Measurements from ENCODE around the gene ZBTB45.
"Not testable (repeated sequence)": the region's sequence is repeated elsewhere in the genome, so short reads cannot be mapped to it uniquely, and the experiment has no call there.

ZBTB45 gene

DNA sequence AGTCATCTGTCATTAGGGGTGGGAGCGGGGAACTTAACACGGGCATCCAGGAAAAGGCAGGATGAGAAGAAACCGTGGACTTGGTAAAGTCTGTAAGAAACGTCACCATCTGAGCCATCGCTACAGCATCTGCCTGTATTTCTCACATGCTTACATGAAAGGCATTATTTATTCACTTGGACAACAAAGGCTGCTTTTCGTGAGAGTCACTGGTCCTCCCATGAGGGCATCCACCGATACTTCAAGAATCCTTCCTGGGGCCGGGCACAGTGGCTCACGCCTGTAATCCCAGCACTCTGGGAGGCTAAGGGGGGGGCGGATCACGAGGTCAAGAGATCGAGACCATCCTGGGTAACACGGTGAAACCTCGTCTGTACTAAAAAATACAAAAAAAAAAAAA lies 27.3 kb downstream of the ZBTB45 start:
- Histone ChIP-seq H3K27me3 (ENCODE audit: control insufficient read depth, insufficient read depth, low read length) (no peaks in the 10 kb centered on the region), H3K4me3 (ENCODE audit: low read depth, low read length) (no peak overlapping the region)

DNA sequence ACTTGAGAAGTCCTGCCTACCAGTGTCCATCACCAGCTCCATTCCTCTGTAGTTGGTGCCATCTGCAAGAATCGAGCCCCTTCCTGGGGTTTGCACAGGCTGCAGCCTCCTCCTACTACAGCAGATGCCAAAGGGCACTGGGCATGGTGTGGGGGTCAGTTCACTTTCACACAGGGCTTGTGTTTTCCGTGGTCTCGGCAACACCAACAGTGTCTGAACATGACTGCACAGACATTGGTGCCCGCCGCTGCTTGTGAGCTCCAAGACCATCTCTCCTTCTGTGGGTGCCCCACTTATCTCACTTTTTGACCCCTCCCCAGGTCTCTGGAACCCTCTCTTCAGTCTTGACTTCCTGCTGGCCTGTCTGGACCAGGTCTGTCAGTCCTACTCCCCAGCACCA lies 28.2 kb downstream of the ZBTB45 start:
- Histone ChIP-seq H3K27me3 (ENCODE audit: control insufficient read depth, insufficient read depth, low read length) (no peaks in the 10 kb centered on the region), H3K4me3 (ENCODE audit: low read depth, low read length) (no peak overlapping the region), H3K27ac (ENCODE audit: low read depth, low read length) (no peak overlapping the region), H3K9ac (ENCODE audit: low read depth, low read length) (no peak overlapping the region), H3K9me3 (ENCODE audit: control insufficient read depth, insufficient read depth, low read length) (no peaks in the 10 kb centered on the region), H3K4me1 (ENCODE audit: control insufficient read depth, insufficient read depth, low read length) (no peaks in the 10 kb centered on the region), H3K36me3 (ENCODE audit: control insufficient read depth, insufficient read depth, low read length) (no peaks in the 10 kb centered on the region)

More for the DNA sequence above, 27.3 kb downstream of the ZBTB45 start:
- Histone ChIP-seq H3K4me1 (ENCODE audit: control insufficient read depth, insufficient read depth, low read length) (no peaks in the 10 kb centered on the region), H3K27ac (ENCODE audit: low read depth, low read length) (no peak overlapping the region), H3K9me3 (ENCODE audit: control insufficient read depth, insufficient read depth, low read length) (no peaks in the 10 kb centered on the region), H3K36me3 (ENCODE audit: control insufficient read depth, insufficient read depth, low read length) (no peaks in the 10 kb centered on the region), H3K9ac (ENCODE audit: low read depth, low read length) (no peak overlapping the region; the same call in 1 of the 2 replicates)

DNA sequence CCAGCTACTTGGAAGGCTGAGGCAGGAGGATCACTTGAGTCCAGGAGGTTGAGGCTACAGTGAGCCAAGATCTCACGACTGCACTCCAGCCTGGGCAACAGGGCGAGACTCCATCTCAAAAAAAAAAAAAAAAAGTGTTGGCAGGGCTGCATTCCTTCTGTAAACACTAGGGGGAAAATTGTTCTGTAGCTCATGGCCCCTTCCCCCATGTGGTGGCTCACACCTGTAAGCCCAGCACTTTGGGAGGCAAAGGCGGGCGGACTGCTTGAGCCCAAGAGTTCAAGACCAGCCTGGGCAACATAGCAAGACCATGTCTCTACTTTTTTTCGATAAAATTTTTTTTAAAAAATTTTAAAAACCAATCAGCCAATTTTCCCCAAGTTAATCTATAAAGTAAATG lies 35.3 kb downstream of the ZBTB45 start:
- H3K4me1 ChIP-seq (ENCODE audit: control insufficient read depth, insufficient read depth, low read length); H3K9ac ChIP-seq (ENCODE audit: low read depth, low read length); H3K27ac ChIP-seq (ENCODE audit: low read depth, low read length); H3K27me3 ChIP-seq (ENCODE audit: control insufficient read depth, insufficient read depth, low read length); H3K4me3 ChIP-seq (ENCODE audit: low read depth, low read length); H3K36me3 ChIP-seq (ENCODE audit: control insufficient read depth, insufficient read depth, low read length); H3K9me3 ChIP-seq (ENCODE audit: control insufficient read depth, insufficient read depth, low read length): not testable (repeated sequence)

DNA sequence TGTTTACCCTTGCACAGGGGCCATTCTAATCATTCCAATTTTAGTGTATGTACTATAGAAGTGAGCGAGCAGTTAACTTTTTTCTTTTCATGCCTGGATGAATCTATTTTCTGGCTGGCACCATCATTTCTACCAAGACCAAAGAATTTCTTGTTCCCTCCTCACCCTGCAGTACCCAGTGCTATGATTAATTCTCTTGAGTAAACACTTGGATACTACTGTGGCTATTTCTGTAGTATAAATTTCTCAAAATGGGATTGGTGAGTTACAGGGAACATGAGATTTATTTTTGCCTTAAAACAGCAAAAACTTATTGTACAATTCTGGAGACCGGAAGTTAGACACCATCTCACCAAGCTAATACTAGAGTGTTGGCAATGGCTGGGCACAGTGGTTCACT lies 35.8 kb downstream of the ZBTB45 start:
- Histone ChIP-seq H3K4me1 (ENCODE audit: control insufficient read depth, insufficient read depth, low read length) (no peaks in the 10 kb centered on the region), H3K36me3 (ENCODE audit: control insufficient read depth, insufficient read depth, low read length) (no peaks in the 10 kb centered on the region), H3K9me3 (ENCODE audit: control insufficient read depth, insufficient read depth, low read length) (no peaks in the 10 kb centered on the region), H3K27ac (ENCODE audit: low read depth, low read length) (no peak overlapping the region), H3K4me3 (ENCODE audit: low read depth, low read length) (no peak overlapping the region), H3K27me3 (ENCODE audit: control insufficient read depth, insufficient read depth, low read length) (no peaks in the 10 kb centered on the region), H3K9ac (ENCODE audit: low read depth, low read length) (no peak overlapping the region)

- no peaks in the 10 kb centered on the region for H3K36me3 ChIP-seq (ENCODE audit: control insufficient read depth, insufficient read depth, low read length)
- no peak overlapping the region for H3K4me3 ChIP-seq (ENCODE audit: low read depth, low read length)
- H3K9me3 ChIP-seq (ENCODE audit: control insufficient read depth, insufficient read depth, low read length) = no peaks in the 10 kb centered on the region
- no peaks in the 10 kb centered on the region for H3K4me1 ChIP-seq (ENCODE audit: control insufficient read depth, insufficient read depth, low read length)
- no peak overlapping the region for H3K9ac ChIP-seq (ENCODE audit: low read depth, low read length)
- H3K27me3 ChIP-seq (ENCODE audit: control insufficient read depth, insufficient read depth, low read length) = no peaks in the 10 kb centered on the region
- H3K27ac ChIP-seq (ENCODE audit: low read depth, low read length) = no peak overlapping the region
These were observed 37.2 kb downstream of the ZBTB45 start for GRCh38 chr19:58482372-58482771.

DNA sequence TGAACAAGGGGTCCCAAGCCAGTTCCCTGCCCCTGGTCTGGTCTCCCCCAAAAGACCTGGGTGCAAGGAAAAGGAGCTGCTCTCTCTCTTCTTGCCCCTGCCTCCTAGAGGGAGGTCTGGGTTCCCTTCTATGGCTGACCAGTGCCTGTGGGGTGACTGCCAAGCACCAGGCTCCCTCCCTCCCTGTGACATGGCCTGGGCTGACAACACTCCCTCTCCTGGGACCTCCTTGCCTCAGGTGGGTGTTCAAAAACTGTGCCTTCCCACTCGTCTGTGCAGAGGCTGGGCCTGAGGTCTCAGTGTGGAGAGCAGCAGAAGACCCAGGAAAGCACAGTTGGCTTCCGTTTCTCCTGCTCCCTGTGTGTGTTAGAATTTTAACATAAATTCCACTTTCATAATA lies 38.8 kb downstream of the ZBTB45 start:
- Histone ChIP-seq H3K27ac (ENCODE audit: low read depth, low read length) (no peak overlapping the region), H3K27me3 (ENCODE audit: control insufficient read depth, insufficient read depth, low read length) (no peaks in the 10 kb centered on the region), H3K36me3 (ENCODE audit: control insufficient read depth, insufficient read depth, low read length) (no peaks in the 10 kb centered on the region), H3K4me1 (ENCODE audit: control insufficient read depth, insufficient read depth, low read length) (peaks cover 4% of the 10 kb centered on the region; the same call in 1 of the 2 replicates), H3K4me3 (ENCODE audit: low read depth, low read length) (no peak overlapping the region), H3K9ac (ENCODE audit: low read depth, low read length) (no peak overlapping the region), H3K9me3 (ENCODE audit: control insufficient read depth, insufficient read depth, low read length) (no peaks in the 10 kb centered on the region)

- Histone ChIP-seq H3K9me3 (ENCODE audit: control insufficient read depth, insufficient read depth, low read length) (no peaks in the 10 kb centered on the region), H3K4me3 (ENCODE audit: low read depth, low read length) (no peak overlapping the region), H3K27me3 (ENCODE audit: control insufficient read depth, insufficient read depth, low read length) (no peaks in the 10 kb centered on the region), H3K9ac (ENCODE audit: low read depth, low read length) (no peak overlapping the region), H3K36me3 (ENCODE audit: control insufficient read depth, insufficient read depth, low read length) (no peaks in the 10 kb centered on the region), H3K4me1 (ENCODE audit: control insufficient read depth, insufficient read depth, low read length) (peaks cover 4% of the 10 kb centered on the region; the same call in 1 of the 2 replicates), H3K27ac (ENCODE audit: low read depth, low read length) (no peak overlapping the region)
These were observed 39.2 kb downstream of the ZBTB45 start for GRCh38 chr19:58480481-58480830.

- Histone ChIP-seq H3K27me3 (ENCODE audit: control insufficient read depth, insufficient read depth, low read length) (no peaks in the 10 kb centered on the region), H3K36me3 (ENCODE audit: control insufficient read depth, insufficient read depth, low read length) (no peaks in the 10 kb centered on the region), H3K9me3 (ENCODE audit: control insufficient read depth, insufficient read depth, low read length) (no peaks in the 10 kb centered on the region), H3K9ac (ENCODE audit: low read depth, low read length) (no peak overlapping the region), H3K27ac (ENCODE audit: low read depth, low read length) (no peak overlapping the region), H3K4me3 (ENCODE audit: low read depth, low read length) (no peak overlapping the region), H3K4me1 (ENCODE audit: control insufficient read depth, insufficient read depth, low read length) (peaks cover 4% of the 10 kb centered on the region; the same call in 1 of the 2 replicates)
These were observed 39.7 kb downstream of the ZBTB45 start for GRCh38 chr19:58479736-58480480.

DNA sequence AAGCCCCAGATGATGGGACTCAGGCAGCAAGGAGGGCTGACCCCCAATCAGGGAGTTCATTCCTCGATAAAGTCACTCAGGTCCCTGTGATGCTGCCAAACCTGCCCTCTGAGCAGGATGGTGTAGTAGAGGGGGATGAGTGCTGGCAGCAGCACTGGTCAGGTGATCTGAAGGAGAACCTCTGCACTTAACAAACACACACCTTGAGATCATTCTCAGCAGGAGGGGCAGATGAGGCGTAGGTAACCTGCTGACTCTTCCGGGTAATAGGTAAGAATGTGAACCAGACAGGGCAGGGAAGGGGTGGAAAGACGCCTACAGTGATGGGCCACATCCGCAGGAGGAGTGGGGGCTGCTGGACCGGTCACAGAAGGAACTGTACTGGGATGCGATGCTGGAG lies 40.3 kb downstream of the ZBTB45 start:
- Histone ChIP-seq H3K4me3 (ENCODE audit: low read depth, low read length) (no peak overlapping the region), H3K27ac (ENCODE audit: low read depth, low read length) (no peak overlapping the region), H3K9me3 (ENCODE audit: control insufficient read depth, insufficient read depth, low read length) (no peaks in the 10 kb centered on the region), H3K9ac (ENCODE audit: low read depth, low read length) (no peak overlapping the region), H3K36me3 (ENCODE audit: control insufficient read depth, insufficient read depth, low read length) (no peaks in the 10 kb centered on the region), H3K4me1 (ENCODE audit: control insufficient read depth, insufficient read depth, low read length) (peaks cover 4% of the 10 kb centered on the region; the same call in 1 of the 2 replicates), H3K27me3 (ENCODE audit: control insufficient read depth, insufficient read depth, low read length) (no peaks in the 10 kb centered on the region)

- Histone ChIP-seq H3K36me3 (ENCODE audit: control insufficient read depth, insufficient read depth, low read length) (peaks cover 4% of the 10 kb centered on the region; the same call in 1 of the 2 replicates), H3K27me3 (ENCODE audit: control insufficient read depth, insufficient read depth, low read length) (no peaks in the 10 kb centered on the region), H3K9ac (ENCODE audit: low read depth, low read length) (no peak overlapping the region), H3K4me1 (ENCODE audit: control insufficient read depth, insufficient read depth, low read length) (peaks cover 4% of the 10 kb centered on the region; the same call in 1 of the 2 replicates), H3K27ac (ENCODE audit: low read depth, low read length) (no peak overlapping the region), H3K4me3 (ENCODE audit: low read depth, low read length) (no peak overlapping the region), H3K9me3 (ENCODE audit: control insufficient read depth, insufficient read depth, low read length) (no peaks in the 10 kb centered on the region)
These were observed 41.7 kb downstream of the ZBTB45 start for GRCh38 chr19:58477871-58478270.

DNA sequence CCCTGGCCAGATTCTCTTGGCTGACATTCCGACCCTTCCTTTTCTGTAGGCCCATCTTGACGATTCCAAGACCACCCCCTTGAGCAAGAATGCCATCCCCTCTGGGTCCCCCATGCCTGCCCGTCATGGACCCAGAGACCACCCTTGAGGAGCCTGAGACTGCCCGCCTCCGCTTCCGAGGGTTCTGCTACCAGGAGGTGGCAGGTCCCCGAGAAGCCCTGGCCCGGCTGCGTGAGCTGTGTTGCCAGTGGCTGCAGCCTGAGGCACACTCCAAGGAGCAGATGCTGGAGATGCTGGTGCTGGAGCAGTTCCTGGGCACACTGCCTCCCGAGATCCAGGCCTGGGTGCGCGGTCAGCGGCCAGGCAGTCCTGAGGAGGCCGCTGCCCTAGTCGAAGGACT lies 42.5 kb downstream of the ZBTB45 start:
- H3K4me3 ChIP-seq (ENCODE audit: low read depth, low read length) = no peak overlapping the region; the same call in 1 of the 2 replicates
- no peaks in the 10 kb centered on the region for H3K9me3 ChIP-seq (ENCODE audit: control insufficient read depth, insufficient read depth, low read length)
- peaks cover 4% of the 10 kb centered on the region; the same call in 1 of the 2 replicates for H3K4me1 ChIP-seq (ENCODE audit: control insufficient read depth, insufficient read depth, low read length)
- no peak overlapping the region for H3K9ac ChIP-seq (ENCODE audit: low read depth, low read length)
- no peak overlapping the region for H3K27ac ChIP-seq (ENCODE audit: low read depth, low read length)
- no peaks in the 10 kb centered on the region for H3K27me3 ChIP-seq (ENCODE audit: control insufficient read depth, insufficient read depth, low read length)
- peaks cover 12% of the 10 kb centered on the region; the same call in 1 of the 2 replicates for H3K36me3 ChIP-seq (ENCODE audit: control insufficient read depth, insufficient read depth, low read length)
